Ovary (tissue), 10 donors: ENCODE results near the gene DPEP2. TPM values are rescaled to one million over a fixed set of nuclear protein-coding genes. Genes with fewer than 3 reads are reported as not detected.
"Not testable (repeated sequence)": the region's sequence is repeated elsewhere in the genome, so short reads cannot be mapped to it uniquely, and the experiment has no call there.

Source experiments
- DNase-seq, 5 donors: peaks; one replicate each; pipeline ENCODE4 v3.0.0-alpha.2; 2019 to 2020
- H3K27ac ChIP-seq, 2 donors: fragments of 200-600 bp; one replicate each; pipeline versions ENCODE4 v1.5.1 to v1.8.0; 2019 to 2022
- H3K27me3 ChIP-seq: fragments of 200-600 bp; one replicate; pipeline ENCODE4 v1.8.0; 2022
- H3K36me3 ChIP-seq: fragments of 200-600 bp; sonication (generic); one replicate; pipeline ENCODE4 v1.5.1; 2019
- H3K4me1 ChIP-seq: one replicate; pipeline ENCODE4 v1.8.1; 2013; ENCODE audit warnings: mild to moderate bottlenecking, moderate library complexity; ENCODE audit not compliant: insufficient read depth
- H3K4me3 ChIP-seq: fragments of 200-600 bp; sonication (generic); one replicate; pipeline ENCODE4 v1.5.1; 2017
- H3K9me3 ChIP-seq, 2 donors: fragments of 200-600 bp in 1 of 2; sonication (generic) in 1 of 2; one replicate each; pipeline versions ENCODE4 v1.5.1 to v1.8.1; 2013 to 2019; ENCODE audit warnings: mild to moderate bottlenecking in 1 of 2, moderate library complexity in 1 of 2
- CTCF ChIP-seq, 3 donors: fragments of 450-650 bp in 2 of 3; fragments of 200-600 bp in 1 of 3; IDR thresholded peaks; one replicate each; pipeline versions ENCODE4 v1.5.1 to v1.8.0; 2016 to 2022; ENCODE audit warnings: antibody characterized with exemption in 3 of 3, mild to moderate bottlenecking in 1 of 3
- EP300 ChIP-seq: sonication (generic); formaldehyde crosslinking; IDR thresholded peaks from one replicate; pipeline ENCODE4 v1.6.1; 2017; ENCODE audit warnings: antibody characterized with exemption
- POLR2A ChIP-seq: fragments of 450-650 bp; IDR thresholded peaks from one replicate; pipeline ENCODE4 v1.6.1; 2017; ENCODE audit warnings: antibody characterized with exemption, mild to moderate bottlenecking, moderate library complexity
- WGBS, 3 donors: extraction: QIAGEN DNeasy Blood & Tissue Kit in 1 of 3; methylation state at CpG; one replicate each; pipeline versions ENCODE4 v1.1.5 to v1.1.7; 2013 to 2017; 5-methylcytosine and 5-hydroxymethylcytosine counted together
- intact Hi-C, 4 donors: fragments of 100-400 bp; cut with DNase I; formaldehyde crosslinking; loops; one replicate each; pipeline versions ENCODE4 v1.11.0 to v1.15.1; 2022 to 2023
- long read RNA-seq, 3 donors: library from polyadenylated mRNA in 2 of 3; unstranded in 2 of 3; transcript quantifications; one replicate each; pipeline ENCODE4 v2.0.0 and lab custom pipeline, GENCODE V29; 2021 to 2026
- polyA plus RNA-seq, 2 donors: library from polyadenylated mRNA; stranded (reverse); fragments of 200-250 nt in 1 of 2; fragments of 350-450 nt in 1 of 2; fragmentation: Illumina TruSeq in 1 of 2; extraction: RNeasy Lipid Tissue Mini Kit (QIAGEN cat#74804) in 1 of 2; gene quantifications; one replicate each; pipeline ENCODE4 v1.2.3, GENCODE V29; 2013 to 2014
- total RNA-seq, 7 donors: library from RNA; depleted of rRNA in 2 of 7; stranded (reverse); fragments of >200 nt in 2 of 7; fragmentation: NEBNext Ultra II Directional in 3 of 7; extraction: Animal tissue kit (Norgen Biotek cat#: 25700) in 3 of 7; gene quantifications; one replicate each; pipeline versions ENCODE4 v1.1.0 to v1.2.4, GENCODE V29; 2016 to 2023
- donor health status: DM: no; HTN: no; CAD: no; lungs with moderate emphysema.
- donor health status: DM: no; HTN: no; CAD: no.
- donor health status: Bipolar disorder and iron deficiency.
- donor health status: DM: yes; HTN: yes; CAD: no.
- donor health status: DM: no; HTN: no; CAD: no.
- donor health status: DM: yes; HTN: yes; CAD: no.

DPEP2 gene, protein sequence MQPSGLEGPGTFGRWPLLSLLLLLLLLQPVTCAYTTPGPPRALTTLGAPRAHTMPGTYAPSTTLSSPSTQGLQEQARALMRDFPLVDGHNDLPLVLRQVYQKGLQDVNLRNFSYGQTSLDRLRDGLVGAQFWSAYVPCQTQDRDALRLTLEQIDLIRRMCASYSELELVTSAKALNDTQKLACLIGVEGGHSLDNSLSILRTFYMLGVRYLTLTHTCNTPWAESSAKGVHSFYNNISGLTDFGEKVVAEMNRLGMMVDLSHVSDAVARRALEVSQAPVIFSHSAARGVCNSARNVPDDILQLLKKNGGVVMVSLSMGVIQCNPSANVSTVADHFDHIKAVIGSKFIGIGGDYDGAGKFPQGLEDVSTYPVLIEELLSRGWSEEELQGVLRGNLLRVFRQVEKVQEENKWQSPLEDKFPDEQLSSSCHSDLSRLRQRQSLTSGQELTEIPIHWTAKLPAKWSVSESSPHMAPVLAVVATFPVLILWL
- 1 to 10 TPM in 2 of 7 donors, under 1 TPM in 3, not detected in 2; 0.33 to 1.9 (median 0.99) TPM for total RNA-seq
- polyA plus RNA-seq: 1 to 10 TPM in 1 of 2 donors, under 1 TPM in 1; 0.76 to 3.1 TPM
- long read RNA-seq, donor 1: 0 reads
- long read RNA-seq, donor 2: 0 reads
- long read RNA-seq, donor 3, partial matches to known transcripts: 1 of 3 reads
- long read RNA-seq, donor 3, other reads (novel, unspliced or antisense): 1 of 3 reads

GRCh38 chr16:67998779-67999688 lies at the start of gene DPEP2:
Gene DPEP2 (minus strand): TSS chr16:67999484. CDS start chr16:67993212, 6,272 bp downstream.
- H3K4me1 ChIP-seq, H3K36me3 ChIP-seq, H3K4me3 ChIP-seq, H3K9me3 ChIP-seq, DNase-seq, H3K27ac ChIP-seq, H3K27me3 ChIP-seq: not testable (repeated sequence)
- intact Hi-C loops: loop anchor here in 1 of 4 donors (10.0 kb wide), 1 partner anchor 66 kb away; no protein-coding TSS in a partner anchor
- WGBS, 3 donors: 68% methylated on average over 18 of the region's 18 CpGs

DNA sequence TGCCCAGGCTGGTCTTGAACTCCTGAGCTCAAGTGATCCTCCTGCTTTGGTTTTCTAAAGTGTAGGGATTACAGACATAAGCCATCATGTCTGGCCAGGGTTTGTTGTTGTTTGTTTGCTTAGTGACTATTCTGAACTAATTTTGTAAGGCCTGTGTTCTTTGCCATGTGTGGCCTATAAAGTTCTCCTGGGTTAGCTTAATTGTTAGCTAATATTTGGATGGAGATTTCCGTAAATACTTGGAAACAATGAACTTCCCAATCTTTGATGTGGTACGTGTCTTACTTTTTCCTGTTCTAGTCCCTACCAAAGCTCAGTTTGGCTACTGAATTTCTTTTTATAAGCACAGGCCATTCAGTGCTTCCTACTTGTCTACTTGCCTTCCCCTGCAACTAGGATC lies 48.7 kb upstream of the DPEP2 start:
- TF ChIP-seq EP300 (no peak), CTCF (IDR thresholded peaks at IDR 0.05) (no peak), POLR2A (no peak)
- H3K27me3 ChIP-seq: no peaks in the 10 kb centered on the region
- no peak overlapping the region for H3K4me3 ChIP-seq
- intact Hi-C loops: no loop called here
- H3K36me3 ChIP-seq: no peaks in the 10 kb centered on the region
- H3K27ac ChIP-seq: no peak overlapping the region
- H3K4me1 ChIP-seq: no peaks in the 10 kb centered on the region
- 86 to 94% (median 89%) methylated on average over 2 of the region's 2 CpGs for whole genome bisulfite sequencing, 3 donors
- no peak for DNase-seq
- H3K9me3 ChIP-seq: no peaks in the 10 kb centered on the region

GRCh38 chr16:68046106-68046505 lies 46.8 kb upstream of the DPEP2 start:
- no peak for TF ChIP-seq POLR2A
- TF ChIP-seq CTCF (IDR thresholded peaks at IDR 0.05): no peak
- no peak for TF ChIP-seq EP300
- 64 to 77% (median 75%) methylated on average over 7 of the region's 7 CpGs for WGBS, 3 donors
- H3K9me3 ChIP-seq: no peaks in the 10 kb centered on the region
- H3K27me3 ChIP-seq: no peaks in the 10 kb centered on the region
- H3K4me3 ChIP-seq: no peak overlapping the region
- no peaks in the 10 kb centered on the region for H3K36me3 ChIP-seq
- DNase-seq: peak in 1 of 5 donors; percentile 4
- H3K27ac ChIP-seq: no peak overlapping the region
- H3K4me1 ChIP-seq: no peaks in the 10 kb centered on the region
- intact Hi-C loops: no loop called here

DNA sequence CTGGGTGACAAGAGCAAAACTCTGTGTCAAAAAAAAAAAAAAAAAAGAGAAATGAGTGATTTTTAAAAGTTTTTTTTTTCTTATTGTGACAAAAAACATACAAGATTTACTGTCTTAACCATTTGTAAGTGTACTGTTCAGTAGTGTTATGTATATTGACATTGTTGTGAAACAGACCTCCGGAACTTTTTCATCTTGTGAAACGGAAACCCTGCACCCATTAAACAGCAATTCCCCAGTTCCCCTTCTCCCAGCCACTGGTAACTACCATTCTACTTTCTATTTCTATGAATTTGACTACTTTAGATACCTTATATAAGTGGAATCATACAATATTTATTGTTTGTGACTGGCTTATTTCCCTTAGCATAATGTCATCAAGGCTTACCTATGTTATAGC lies 42.5 kb upstream of the DPEP2 start:
- Histone ChIP-seq H3K9me3 (no peaks in the 10 kb centered on the region), H3K27ac (no peak overlapping the region), H3K4me3 (no peak overlapping the region), H3K27me3 (no peaks in the 10 kb centered on the region), H3K4me1 (no peaks in the 10 kb centered on the region), H3K36me3 (no peaks in the 10 kb centered on the region)
- no peak for DNase-seq
- intact Hi-C loops: loop anchor here in 2 of 4 donors (5.0 kb wide), 2 partner anchors 49 to 224 kb away; no protein-coding TSS in a partner anchor
- TF ChIP-seq EP300: no peak
- no peak for TF ChIP-seq POLR2A
- 88 to 98% (median 95%) methylated on average over 2 of the region's 2 CpGs for WGBS, 3 donors
